DMS153 treated with DMSO at 0.1 percent for 48 hours (cell line): Measurements from ENCODE around the gene CRYBB1.

Experiments
- DNase-seq: peaks from one replicate; lab custom pipeline; 2025; ENCODE audit not compliant: unreplicated experiment; lab: John Stamatoyannopoulos, UW

CRYBB1 gene

GRCh38 chr22:26558248-26558895 is 59.5 kb downstream of the CRYBB1 start:
- DNase-seq, result no peak

- DNase-seq, result no peak
Observed at GRCh38 chr22:26556904-26557303, 60.9 kb downstream of the CRYBB1 start.

GRCh38 chr22:26555478-26555877 is 62.3 kb downstream of the CRYBB1 start:
- no peak for DNase-seq

GRCh38 chr22:26554956-26555355 is 62.9 kb downstream of the CRYBB1 start:
- DNase-seq, result no peak

GRCh38 chr22:26553056-26553752 is 64.6 kb downstream of the CRYBB1 start:
- DNase-seq, result no peak

- DNase-seq, result no peak
Observed at GRCh38 chr22:26552466-26552865, 65.4 kb downstream of the CRYBB1 start.

GRCh38 chr22:26551568-26551967 is 66.3 kb downstream of the CRYBB1 start:
- no peak for DNase-seq

GRCh38 chr22:26550498-26551033 is 67.3 kb downstream of the CRYBB1 start:
- DNase-seq, result no peak

- DNase-seq, result no peak
Observed at GRCh38 chr22:26549902-26550497, 67.8 kb downstream of the CRYBB1 start.
